Measurements from ENCODE around the gene AIP.
A peak's percentile ranks its signal among the peaks of the same experiment; 100 is the strongest.

The AIP gene

GRCh38 chr11:67482827-67483798 lies at the start of gene AIP:
TSS of gene AIP (plus strand) at chr11:67483026. CDS start at chr11:67483159, 133 bp downstream.
- DNase-seq (ENCODE audit: low read depth): peak; percentile 94

DNA sequence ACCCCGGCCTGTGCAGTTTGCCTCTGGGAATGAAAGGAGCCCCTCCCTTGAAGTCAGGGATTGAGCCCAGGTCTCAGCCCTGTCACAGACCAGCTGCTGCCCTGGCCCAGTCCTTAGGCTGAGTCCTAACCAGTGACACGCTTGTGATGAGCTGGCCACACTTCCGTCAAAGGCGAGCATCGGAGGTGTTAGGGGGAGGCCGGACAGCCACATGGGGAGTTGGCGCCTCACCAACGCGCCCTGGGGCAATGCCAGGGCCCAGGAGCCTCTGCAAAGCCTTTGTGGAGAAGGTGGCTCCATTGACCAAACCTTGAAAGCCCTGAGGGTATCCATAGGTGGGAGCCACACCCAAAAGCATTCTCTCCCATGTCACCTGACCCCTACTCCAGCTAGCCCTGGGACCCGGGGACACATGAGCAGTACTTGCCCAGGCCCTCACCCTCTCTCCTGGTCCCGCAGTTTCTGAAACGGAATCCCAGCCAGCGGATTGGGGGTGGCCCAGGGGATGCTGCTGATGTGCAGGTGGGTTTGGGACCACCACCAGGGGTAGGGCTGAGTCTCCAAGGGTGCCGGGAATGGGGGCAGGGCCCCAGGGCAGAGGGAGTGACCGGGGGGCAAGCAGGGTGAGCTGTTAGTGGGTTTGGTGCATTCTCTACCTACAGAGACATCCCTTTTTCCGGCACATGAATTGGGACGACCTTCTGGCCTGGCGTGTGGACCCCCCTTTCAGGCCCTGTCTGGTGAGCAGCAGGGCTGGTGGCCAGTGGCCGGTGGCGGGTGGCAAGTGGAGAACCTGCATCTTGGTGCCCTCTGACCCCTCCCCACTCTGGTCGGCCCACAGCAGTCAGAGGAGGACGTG lies 49.1 kb upstream of the AIP start:
- DNase-seq (ENCODE audit: low read depth): no peak

GRCh38 chr11:67434395-67434881 lies 48.4 kb upstream of the AIP start:
- no peak for DNase-seq (ENCODE audit: low read depth)

DNA sequence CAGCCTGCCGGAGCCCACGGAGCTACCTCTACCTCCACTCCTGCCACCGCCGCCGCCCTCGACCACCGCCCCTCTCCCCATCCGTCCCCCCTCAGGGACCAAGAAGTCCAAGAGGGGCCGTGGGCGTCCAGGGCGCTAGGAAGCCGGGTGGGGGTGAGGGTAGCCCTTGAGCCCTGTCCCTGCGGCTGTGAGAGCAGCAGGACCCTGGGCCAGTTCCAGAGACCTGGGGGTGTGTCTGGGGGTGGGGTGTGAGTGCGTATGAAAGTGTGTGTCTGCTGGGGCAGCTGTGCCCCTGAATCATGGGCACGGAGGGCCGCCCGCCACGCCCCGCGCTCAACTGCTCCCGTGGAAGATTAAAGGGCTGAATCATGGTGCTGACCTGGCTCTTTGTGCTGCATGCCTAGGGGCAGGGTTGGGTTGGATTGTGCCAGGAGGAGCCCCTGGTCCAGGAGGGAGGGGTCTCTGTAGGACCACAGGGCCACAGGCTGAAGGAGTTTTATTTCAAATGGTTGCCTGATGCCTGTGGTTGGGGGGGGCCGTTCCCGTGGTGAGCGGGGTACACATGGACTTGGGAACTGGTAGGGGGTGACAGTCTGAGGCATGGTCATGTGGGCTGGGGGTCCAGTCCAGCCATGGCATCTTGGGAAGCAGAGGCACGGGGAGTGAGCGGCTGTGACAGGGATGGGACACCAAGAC lies 47.6 kb upstream of the AIP start:
- no peak for DNase-seq (ENCODE audit: low read depth)

GRCh38 chr11:67435727-67436458 lies 46.9 kb upstream of the AIP start:
- DNase-seq (ENCODE audit: low read depth): no peak

- peak; percentile 57 for DNase-seq (ENCODE audit: low read depth)
These were observed 46.3 kb upstream of the AIP start for GRCh38 chr11:67436459-67437081.

GRCh38 chr11:67437082-67437808 lies 45.6 kb upstream of the AIP start, which contains the start of gene PTPRCAP:
TSS of gene PTPRCAP (minus strand) at chr11:67437682. CDS start at chr11:67437619, 63 bp downstream.
- peak; percentile 71 for DNase-seq (ENCODE audit: low read depth)

DNA sequence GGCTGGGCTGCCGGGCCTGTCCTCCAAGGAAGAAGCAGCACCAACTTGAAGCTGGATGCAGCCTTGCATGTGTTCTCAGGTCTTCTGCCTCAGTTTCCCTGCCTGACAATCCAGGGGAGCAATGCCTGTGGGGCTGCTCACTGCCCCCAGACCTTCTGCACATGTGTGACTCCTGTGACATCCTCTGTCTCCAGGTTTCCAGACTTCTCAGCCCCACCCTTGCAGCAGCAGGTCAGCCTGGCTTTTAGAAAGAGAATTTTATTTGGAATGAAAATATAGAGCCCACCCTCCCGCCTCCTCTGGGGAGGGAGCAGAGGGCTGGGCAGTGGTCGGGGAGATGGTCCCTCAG lies 45.0 kb upstream of the AIP start:
- DNase-seq (ENCODE audit: low read depth): no peak

- DNase-seq (ENCODE audit: low read depth): peak; percentile 66
These were observed 44.5 kb upstream of the AIP start for GRCh38 chr11:67438158-67438902.

- DNase-seq (ENCODE audit: low read depth): no peak
These were observed 43.3 kb upstream of the AIP start for GRCh38 chr11:67439321-67440228.

GRCh38 chr11:67440229-67441097 lies 42.4 kb upstream of the AIP start:
- no peak for DNase-seq (ENCODE audit: low read depth)

DNA sequence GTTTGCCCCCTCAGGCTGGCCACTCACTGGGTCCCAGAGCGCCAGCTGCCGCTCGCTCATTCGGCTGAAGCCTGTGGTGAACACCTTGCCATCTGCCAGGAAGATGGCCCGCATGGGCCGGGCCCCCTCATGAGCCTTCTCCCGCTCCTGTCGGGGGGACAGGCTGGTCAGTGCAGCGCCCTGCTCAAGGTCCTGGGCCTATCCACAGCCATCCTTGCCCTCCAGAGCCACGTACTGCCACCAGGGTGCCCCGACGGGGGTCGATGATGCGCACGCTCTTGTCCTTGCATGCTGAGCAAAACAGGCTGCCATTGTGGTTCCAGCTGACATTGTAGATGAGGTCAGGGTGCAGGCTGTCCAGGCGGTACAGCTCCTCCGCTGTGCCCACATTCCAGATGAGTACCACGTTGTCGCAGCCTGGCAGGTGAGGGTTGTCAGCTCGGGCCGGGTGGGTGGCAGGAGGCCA lies 41.7 kb upstream of the AIP start:
- no peak for DNase-seq (ENCODE audit: low read depth)

GRCh38 chr11:67441731-67442351 lies 41.0 kb upstream of the AIP start:
- DNase-seq (ENCODE audit: low read depth): no peak

DNA sequence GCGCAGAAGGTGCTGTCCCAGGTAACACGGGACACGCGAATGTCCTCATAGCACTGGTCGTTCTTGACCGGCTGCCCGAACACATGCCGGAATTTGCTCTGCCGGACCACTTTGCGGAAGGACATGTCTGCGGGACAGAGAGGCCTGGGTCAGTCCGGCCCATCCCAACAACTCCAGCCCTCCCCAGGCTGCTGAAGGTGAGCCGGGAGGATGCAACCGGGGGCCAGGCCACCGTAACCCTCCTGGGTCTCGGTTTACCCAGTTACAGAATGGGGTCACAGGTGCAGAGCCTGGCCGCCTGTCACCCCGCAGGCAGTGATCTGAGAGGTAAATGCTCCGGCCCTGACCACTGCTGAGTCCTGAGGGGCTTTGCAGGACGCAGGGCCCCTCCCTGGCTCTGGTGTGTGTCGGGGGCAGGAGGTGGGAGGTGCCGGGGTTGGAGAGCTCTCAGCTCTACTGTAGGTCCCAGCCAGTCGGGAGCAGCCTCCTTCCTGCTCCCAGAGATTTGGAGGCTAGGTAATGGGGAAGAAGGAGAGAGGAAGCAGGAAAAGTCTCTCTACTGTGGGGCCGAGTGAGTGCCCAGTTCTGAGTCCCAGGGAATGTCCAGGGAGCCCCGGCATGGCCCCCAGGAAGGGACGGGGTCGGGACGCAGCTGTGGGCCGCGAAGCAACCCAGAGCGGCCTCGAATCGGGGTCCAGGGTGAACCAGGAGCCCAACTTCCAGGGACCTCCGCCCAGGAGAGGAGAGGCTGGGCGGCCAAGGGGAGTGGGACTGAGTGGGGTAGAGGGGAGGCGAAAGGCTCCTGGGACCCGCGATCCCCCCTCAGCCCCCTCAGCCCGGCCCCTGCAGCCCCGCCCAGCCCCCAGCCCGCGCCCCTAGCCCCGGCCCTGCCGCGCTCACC lies 40.1 kb upstream of the AIP start:
- DNase-seq (ENCODE audit: low read depth): no peak

- no peak for DNase-seq (ENCODE audit: low read depth)
These were observed 37.3 kb upstream of the AIP start for GRCh38 chr11:67445515-67445914.

DNA sequence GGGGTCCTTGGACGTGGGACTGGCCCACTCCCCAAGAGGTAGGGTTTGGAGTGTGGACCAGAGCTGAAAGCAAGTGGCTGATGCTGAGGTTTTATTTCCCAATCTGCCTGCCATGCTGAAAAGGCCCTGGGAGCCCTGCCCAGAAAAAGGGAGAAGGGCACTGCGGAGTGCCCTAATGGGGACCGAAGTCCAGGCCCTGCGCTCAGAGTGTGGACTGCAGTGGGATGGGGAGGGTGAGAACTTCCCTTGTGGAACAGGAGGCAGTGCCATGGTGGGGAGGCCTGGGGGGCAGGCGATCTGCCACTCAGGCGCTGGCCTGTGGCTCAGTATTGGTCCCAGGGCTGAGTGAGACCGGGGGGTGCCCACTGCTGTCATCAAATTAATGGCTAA lies 34.6 kb upstream of the AIP start:
- DNase-seq (ENCODE audit: low read depth): no peak
